GM06990 (cell line): ENCODE data around the gene LRRTM4.

Experiments used
- DNase-seq: peaks from one replicate; pipeline ENCODE4 v3.0.0-alpha.2; 2011; ENCODE audit not compliant: insufficient read length; ENCODE audit errors: extremely low read depth
- H3K27me3 ChIP-seq: replicated peaks from 2 replicates; pipeline ENCODE4 v1.6.0; 2011; ENCODE audit warnings: low read length; ENCODE audit not compliant: control insufficient read depth, insufficient read depth
- H3K36me3 ChIP-seq: 2 replicates; pipeline ENCODE4 v1.5.1; 2011; ENCODE audit warnings: low read length; ENCODE audit not compliant: control insufficient read depth, insufficient read depth
- H3K4me3 ChIP-seq: replicated peaks from 2 replicates; pipeline ENCODE4 v1.5.1; 2011; ENCODE audit warnings: low read depth, mild to moderate bottlenecking, control low read depth, low read length
- CTCF ChIP-seq: IDR thresholded peaks from 2 replicates; pipeline ENCODE4 v1.5.1; 2011; ENCODE audit warnings: low read length, control low read depth, mild to moderate bottlenecking, inconsistent platforms; ENCODE audit not compliant: insufficient read depth, poor library complexity, severe bottlenecking

LRRTM4 gene

GRCh38 chr2:77363277-77363676 is 158.9 kb downstream of the LRRTM4 start:
- no peak for TF ChIP-seq CTCF
- H3K36me3 ChIP-seq: no peaks in the 10 kb centered on the region
- no peak for DNase-seq
- H3K27me3 ChIP-seq: no peaks in the 10 kb centered on the region
- H3K4me3 ChIP-seq: no peak overlapping the region

- DNase-seq: no peak
- H3K4me3 ChIP-seq: no peak overlapping the region
- no peak for TF ChIP-seq CTCF
- H3K27me3 ChIP-seq: no peaks in the 10 kb centered on the region
- no peaks in the 10 kb centered on the region for H3K36me3 ChIP-seq
These were observed 173.4 kb downstream of the LRRTM4 start for GRCh38 chr2:77348821-77349220.

- no peaks in the 10 kb centered on the region for H3K27me3 ChIP-seq
- no peak for TF ChIP-seq CTCF
These were observed 186.2 kb downstream of the LRRTM4 start for GRCh38 chr2:77336013-77336412.

GRCh38 chr2:77328134-77328931 is 193.8 kb downstream of the LRRTM4 start:
- DNase-seq: no peak
- no peak for TF ChIP-seq CTCF

More at GRCh38 chr2:77336013-77336412, 186.2 kb downstream of the LRRTM4 start:
- H3K4me3 ChIP-seq: no peak overlapping the region
- DNase-seq: no peak
- no peaks in the 10 kb centered on the region for H3K36me3 ChIP-seq

GRCh38 chr2:77325395-77325794 is 196.8 kb downstream of the LRRTM4 start:
- Histone ChIP-seq H3K27me3 (no peaks in the 10 kb centered on the region), H3K36me3 (no peaks in the 10 kb centered on the region), H3K4me3 (no peak overlapping the region)
- DNase-seq: no peak
- TF ChIP-seq CTCF: no peak

More at GRCh38 chr2:77328134-77328931, 193.8 kb downstream of the LRRTM4 start:
- H3K4me3 ChIP-seq: no peak overlapping the region
- no peaks in the 10 kb centered on the region for H3K27me3 ChIP-seq
- H3K36me3 ChIP-seq: no peaks in the 10 kb centered on the region
